Measurements from ENCODE around the gene PLLP. TPM values are rescaled to one million over a fixed set of nuclear protein-coding genes. Genes with fewer than 3 reads are reported as not detected.

PLLP gene
- total RNA-seq, 1 donor from 2014 or later = 0.79 TPM

DNA sequence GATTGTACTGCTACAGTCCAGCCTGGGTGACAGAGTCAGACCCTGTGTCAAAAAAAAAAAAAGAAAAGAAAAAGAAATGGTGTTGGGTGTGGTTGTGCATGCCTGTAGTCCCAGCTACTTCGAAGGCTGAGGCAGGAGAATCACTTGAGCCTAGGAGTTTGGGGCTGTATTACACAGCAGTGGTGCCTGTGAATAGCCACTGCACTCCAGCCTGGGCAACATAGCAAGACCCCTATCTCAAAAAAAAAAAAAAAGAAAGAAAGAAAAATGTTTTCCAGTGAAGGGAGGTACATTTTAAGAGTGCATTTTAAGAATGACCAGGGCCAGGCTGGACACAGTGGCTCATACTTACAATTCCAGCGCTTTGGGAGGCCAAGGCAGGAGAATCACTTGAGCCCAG is 33.1 kb downstream of the PLLP start:
- TF ChIP-seq, protein P1, sequence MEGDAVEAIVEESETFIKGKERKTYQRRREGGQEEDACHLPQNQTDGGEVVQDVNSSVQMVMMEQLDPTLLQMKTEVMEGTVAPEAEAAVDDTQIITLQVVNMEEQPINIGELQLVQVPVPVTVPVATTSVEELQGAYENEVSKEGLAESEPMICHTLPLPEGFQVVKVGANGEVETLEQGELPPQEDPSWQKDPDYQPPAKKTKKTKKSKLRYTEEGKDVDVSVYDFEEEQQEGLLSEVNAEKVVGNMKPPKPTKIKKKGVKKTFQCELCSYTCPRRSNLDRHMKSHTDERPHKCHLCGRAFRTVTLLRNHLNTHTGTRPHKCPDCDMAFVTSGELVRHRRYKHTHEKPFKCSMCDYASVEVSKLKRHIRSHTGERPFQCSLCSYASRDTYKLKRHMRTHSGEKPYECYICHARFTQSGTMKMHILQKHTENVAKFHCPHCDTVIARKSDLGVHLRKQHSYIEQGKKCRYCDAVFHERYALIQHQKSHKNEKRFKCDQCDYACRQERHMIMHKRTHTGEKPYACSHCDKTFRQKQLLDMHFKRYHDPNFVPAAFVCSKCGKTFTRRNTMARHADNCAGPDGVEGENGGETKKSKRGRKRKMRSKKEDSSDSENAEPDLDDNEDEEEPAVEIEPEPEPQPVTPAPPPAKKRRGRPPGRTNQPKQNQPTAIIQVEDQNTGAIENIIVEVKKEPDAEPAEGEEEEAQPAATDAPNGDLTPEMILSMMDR (conservative IDR thresholded peaks at IDR 0.05) = no peak
- no peak for DNase-seq (ENCODE audit: low read depth, low spot score)

DNA sequence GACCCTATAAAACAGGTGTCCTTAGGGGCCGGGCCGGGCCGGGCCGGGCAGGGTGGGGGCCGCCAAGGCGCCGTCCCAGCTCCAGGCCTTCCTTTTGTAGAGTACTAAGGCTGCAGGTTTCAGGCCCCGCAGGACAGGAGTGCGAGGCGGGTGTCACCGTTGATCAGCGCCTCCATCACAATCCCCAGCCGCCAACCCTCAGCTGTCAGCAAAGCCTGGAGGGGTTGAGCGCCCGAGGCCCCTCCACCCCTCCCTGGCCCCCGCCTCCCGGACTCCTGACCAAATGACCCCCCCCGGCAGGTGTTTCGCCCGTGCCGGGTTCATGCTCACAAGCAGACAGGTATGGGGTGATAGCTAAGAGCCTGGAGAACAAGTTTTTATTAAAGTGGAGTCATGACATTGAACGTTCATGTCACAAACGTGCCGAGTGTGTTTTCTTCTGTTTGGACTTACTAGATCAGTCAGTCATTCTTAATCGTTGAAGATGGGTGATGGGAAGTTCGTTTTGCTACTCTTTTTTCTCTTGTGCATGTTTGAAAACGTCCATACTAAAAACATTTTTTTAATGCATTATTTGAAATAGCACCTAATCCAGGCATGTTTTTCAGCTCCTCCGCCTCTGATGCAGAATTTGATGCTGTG is 38.9 kb downstream of the PLLP start:
- H3K9me3 Mint-ChIP-seq = no peaks in the 10 kb centered on the region
- H3K27me3 Mint-ChIP-seq (ENCODE audit: low read depth) = no peaks in the 10 kb centered on the region
- peaks cover 16% of the 10 kb centered on the region for H3K4me1 Mint-ChIP-seq
- DNase-seq (ENCODE audit: low read depth, low spot score) = peak; percentile 14
- TF ChIP-seq, protein P1 (conservative IDR thresholded peaks at IDR 0.05) = no peak
- H3K27ac Mint-ChIP-seq (ENCODE audit: unreplicated experiment) = no peak overlapping the region
- peak overlapping the region; percentile 95 for H3K4me3 Mint-ChIP-seq
- H3K36me3 Mint-ChIP-seq (ENCODE audit: low read depth) = peaks cover 14% of the 10 kb centered on the region

More for the DNA sequence above, 33.1 kb downstream of the PLLP start:
- H3K36me3 Mint-ChIP-seq (ENCODE audit: low read depth) = peaks cover 19% of the 10 kb centered on the region
- peaks cover 4% of the 10 kb centered on the region for H3K4me1 Mint-ChIP-seq
- H3K9me3 Mint-ChIP-seq = peaks cover 5% of the 10 kb centered on the region
- H3K27me3 Mint-ChIP-seq (ENCODE audit: low read depth) = no peaks in the 10 kb centered on the region
- no peak overlapping the region for H3K27ac Mint-ChIP-seq (ENCODE audit: unreplicated experiment)
- no peak overlapping the region for H3K4me3 Mint-ChIP-seq

DNA sequence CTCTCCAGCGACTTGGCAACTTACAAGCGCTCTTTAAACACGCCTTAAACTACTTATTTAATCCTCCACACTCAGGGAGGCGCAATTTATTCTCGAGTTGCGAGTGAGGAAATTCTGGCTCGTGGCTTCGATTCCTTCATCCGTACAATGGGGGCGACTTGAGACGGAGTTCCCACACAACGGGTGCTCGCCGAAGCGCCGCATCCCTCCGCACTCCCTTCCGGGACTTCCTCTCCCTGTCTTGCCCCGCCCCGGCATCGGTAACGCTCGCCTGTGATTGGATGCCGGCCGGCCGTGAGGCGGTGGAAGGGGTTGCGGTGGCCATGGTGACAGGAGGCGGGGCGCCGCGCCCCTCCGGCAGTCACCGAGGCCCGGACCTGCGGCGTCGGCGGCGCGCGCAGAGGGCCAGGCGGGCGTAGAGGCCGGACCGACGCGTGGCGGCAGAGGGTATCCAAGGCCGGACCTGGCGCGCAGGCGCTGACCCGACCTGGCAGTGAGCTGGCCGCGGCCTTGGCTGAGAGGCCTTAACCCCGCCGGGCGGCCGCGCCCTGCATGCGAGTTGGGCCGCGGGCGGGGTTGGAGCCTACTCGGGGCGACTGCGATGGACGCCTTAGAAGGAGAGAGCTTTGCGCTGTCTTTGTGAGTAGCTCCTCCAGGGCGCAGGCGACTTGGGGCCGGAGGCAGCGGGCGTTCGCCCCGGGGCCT is 39.6 kb downstream of the PLLP start, which contains the start of gene ARL2BP:
ARL2BP (plus strand) TSS at position 493 of the 705 bp plus-strand sequence; CDS start at position 602, 109 bp downstream.
- DNase-seq (ENCODE audit: low read depth, low spot score) = peak; percentile 95
- no peaks in the 10 kb centered on the region for H3K27me3 Mint-ChIP-seq (ENCODE audit: low read depth)
- TF ChIP-seq, protein P1 (conservative IDR thresholded peaks at IDR 0.05) = peak; percentile 18

DNA sequence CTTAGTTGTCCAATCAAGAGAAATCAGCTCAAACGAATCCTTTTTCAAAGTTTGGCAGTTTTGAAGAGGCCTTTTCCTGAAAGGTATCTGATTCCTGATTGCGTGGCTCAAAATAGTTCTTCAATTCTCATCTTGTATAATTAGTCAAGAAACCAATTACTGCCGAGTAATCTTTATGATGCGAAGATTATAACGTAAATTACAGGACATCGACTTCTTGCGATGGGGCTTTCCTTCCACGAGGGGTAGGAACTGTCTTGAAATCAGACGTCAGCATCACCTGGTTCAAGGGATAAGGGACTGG is 40.1 kb downstream of the PLLP start:
- H3K9me3 Mint-ChIP-seq = no peaks in the 10 kb centered on the region
- H3K4me1 Mint-ChIP-seq = peaks cover 16% of the 10 kb centered on the region
- peak overlapping the region; percentile 95 for H3K4me3 Mint-ChIP-seq
- DNase-seq (ENCODE audit: low read depth, low spot score) = no peak
- H3K27me3 Mint-ChIP-seq (ENCODE audit: low read depth) = no peaks in the 10 kb centered on the region
- TF ChIP-seq, protein P1 (conservative IDR thresholded peaks at IDR 0.05) = peak; percentile 36
- H3K36me3 Mint-ChIP-seq (ENCODE audit: low read depth) = peaks cover 11% of the 10 kb centered on the region
- H3K27ac Mint-ChIP-seq (ENCODE audit: unreplicated experiment) = peak overlapping the region; percentile 98

More for the DNA sequence above, 39.6 kb downstream of the PLLP start, which contains the start of gene ARL2BP:
- Mint-ChIP-seq H3K4me3 (peak within 1 kb of the TSS; percentile 95), H3K9me3 (no peaks in the 10 kb centered on the region), H3K36me3 (ENCODE audit: low read depth) (peaks cover 13% of the 10 kb centered on the region), H3K27ac (ENCODE audit: unreplicated experiment) (peak within 1 kb of the TSS; percentile 98), H3K4me1 (peaks cover 16% of the 10 kb centered on the region)

DNA sequence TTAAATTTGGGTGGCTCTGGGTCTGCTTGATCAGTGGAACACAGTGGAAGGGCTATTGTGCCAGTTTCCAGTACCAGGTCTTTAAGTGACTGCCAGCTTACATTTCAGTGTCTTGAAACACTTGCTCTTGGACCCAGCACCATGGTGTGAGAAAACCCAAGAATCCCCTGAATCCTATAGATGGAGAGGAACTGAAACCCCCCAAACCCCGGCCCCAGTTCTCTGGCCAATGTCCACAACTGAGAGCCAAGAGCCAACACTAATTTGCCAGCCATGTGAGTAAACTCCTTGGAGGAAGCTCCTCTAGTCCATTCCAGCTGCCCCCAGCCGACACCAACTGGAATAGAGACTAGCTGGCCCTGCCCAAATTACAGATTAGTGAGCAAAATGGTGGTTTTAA is 41.8 kb downstream of the PLLP start:
- H3K36me3 Mint-ChIP-seq (ENCODE audit: low read depth) = peaks cover 9% of the 10 kb centered on the region
- DNase-seq (ENCODE audit: low read depth, low spot score) = no peak
- TF ChIP-seq, protein P1 (conservative IDR thresholded peaks at IDR 0.05) = no peak
- peaks cover 16% of the 10 kb centered on the region for H3K4me1 Mint-ChIP-seq
- H3K4me3 Mint-ChIP-seq = peak overlapping the region; percentile 74
- no peaks in the 10 kb centered on the region for H3K9me3 Mint-ChIP-seq
- H3K27ac Mint-ChIP-seq (ENCODE audit: unreplicated experiment) = no peak overlapping the region
- H3K27me3 Mint-ChIP-seq (ENCODE audit: low read depth) = no peaks in the 10 kb centered on the region
